ENCODE data around the gene DHRS2. TPM values are rescaled to one million over a fixed set of nuclear protein-coding genes. Genes with fewer than 3 reads are reported as not detected.

Gene DHRS2
- total RNA-seq, 4 donors from 2014 or later, result 0.24 TPM; not detected in 3

Other genes with a start within 250 kb of the DHRS2 start
- gene MYH6, start 228.1 kb upstream of the DHRS2 start, total RNA-seq, result not detected
- not detected for gene MYH7, start 200.7 kb upstream of the DHRS2 start, total RNA-seq
- gene NGDN, start 166.7 kb upstream of the DHRS2 start, total RNA-seq, result 10 to 100 TPM; 25.4 to 62.3 (median 33.5) TPM
- gene ZFHX2, start 84.6 kb upstream of the DHRS2 start, total RNA-seq, result 1 to 10 TPM in 1 of 4 donors, under 1 TPM in 3; 0.63 to 1.8 (median 0.73) TPM
- gene THTPA, start 80.1 kb upstream of the DHRS2 start, total RNA-seq, result 10 to 100 TPM; 12.5 to 19.6 (median 16.7) TPM
- gene AP1G2, start 68.6 kb upstream of the DHRS2 start, total RNA-seq, result 10 to 100 TPM; 49.5 to 72.9 (median 58.0) TPM
- 1 to 10 TPM in 2 of 4 donors, under 1 TPM in 2; 0.56 to 1.2 (median 0.90) TPM for gene JPH4, start 57.6 kb upstream of the DHRS2 start, total RNA-seq

All from omental fat pad (tissue), 4 donors.